22Rv1 (cell line): ENCODE results near the gene CHST1.

Source experiments
- H3K27ac ChIP-seq: fragments of 450-650 bp; 2 replicates; pipeline ENCODE4 v1.5.1; 2017
- ZFX ChIP-seq: fragments of 450-650 bp; IDR thresholded peaks from 2 replicates; pipeline ENCODE4 v1.6.1; 2017; ENCODE audit warnings: antibody characterized with exemption, borderline replicate concordance
- TF ChIP-seq, protein P1 (sequence below): fragments of 450-650 bp; IDR thresholded peaks from 2 replicates; pipeline ENCODE4 v1.5.1; 2017; ENCODE audit warnings: mild to moderate bottlenecking

Gene CHST1

DNA sequence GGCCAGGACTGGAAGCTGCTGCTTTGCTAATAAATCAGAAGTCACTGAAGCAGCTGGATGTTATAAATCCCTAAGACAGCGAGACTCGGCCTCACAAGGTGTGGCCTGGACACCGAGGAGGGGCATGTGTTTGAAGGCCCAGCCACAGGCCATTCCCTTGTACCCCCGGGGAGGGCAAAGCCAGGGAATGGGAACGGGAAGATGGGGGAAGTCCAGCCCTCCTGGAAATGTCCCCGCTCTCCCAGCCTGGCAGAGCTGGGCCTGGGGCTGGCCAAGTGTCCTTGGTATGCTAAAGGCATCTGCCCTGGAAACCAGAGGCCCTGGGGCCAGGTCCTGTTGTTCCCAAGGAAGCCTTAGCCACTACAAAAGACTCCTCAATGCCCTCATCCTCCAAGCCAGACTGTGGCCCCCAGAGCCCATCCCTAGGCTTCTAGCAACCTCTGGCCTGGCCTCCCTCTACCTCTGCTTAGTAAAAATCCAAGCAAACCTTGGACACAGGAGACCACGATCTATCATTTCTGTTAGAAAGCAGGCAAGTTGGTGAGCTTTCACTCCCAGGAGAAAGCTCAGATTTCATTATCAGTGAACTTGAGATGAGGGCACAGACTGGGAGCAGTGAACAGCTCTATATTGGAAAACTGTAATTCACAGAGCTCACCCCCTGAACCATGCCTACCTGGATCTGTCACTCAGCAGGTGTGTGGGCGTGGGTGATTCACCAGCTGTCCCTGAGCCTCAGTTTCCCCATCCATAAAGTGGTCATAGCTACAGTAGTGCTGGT lies 11.0 kb downstream of the CHST1 start:
- no peak overlapping the region for H3K27ac ChIP-seq
- TF ChIP-seq, protein P1, sequence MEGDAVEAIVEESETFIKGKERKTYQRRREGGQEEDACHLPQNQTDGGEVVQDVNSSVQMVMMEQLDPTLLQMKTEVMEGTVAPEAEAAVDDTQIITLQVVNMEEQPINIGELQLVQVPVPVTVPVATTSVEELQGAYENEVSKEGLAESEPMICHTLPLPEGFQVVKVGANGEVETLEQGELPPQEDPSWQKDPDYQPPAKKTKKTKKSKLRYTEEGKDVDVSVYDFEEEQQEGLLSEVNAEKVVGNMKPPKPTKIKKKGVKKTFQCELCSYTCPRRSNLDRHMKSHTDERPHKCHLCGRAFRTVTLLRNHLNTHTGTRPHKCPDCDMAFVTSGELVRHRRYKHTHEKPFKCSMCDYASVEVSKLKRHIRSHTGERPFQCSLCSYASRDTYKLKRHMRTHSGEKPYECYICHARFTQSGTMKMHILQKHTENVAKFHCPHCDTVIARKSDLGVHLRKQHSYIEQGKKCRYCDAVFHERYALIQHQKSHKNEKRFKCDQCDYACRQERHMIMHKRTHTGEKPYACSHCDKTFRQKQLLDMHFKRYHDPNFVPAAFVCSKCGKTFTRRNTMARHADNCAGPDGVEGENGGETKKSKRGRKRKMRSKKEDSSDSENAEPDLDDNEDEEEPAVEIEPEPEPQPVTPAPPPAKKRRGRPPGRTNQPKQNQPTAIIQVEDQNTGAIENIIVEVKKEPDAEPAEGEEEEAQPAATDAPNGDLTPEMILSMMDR: no peak
- no peak for TF ChIP-seq ZFX

DNA sequence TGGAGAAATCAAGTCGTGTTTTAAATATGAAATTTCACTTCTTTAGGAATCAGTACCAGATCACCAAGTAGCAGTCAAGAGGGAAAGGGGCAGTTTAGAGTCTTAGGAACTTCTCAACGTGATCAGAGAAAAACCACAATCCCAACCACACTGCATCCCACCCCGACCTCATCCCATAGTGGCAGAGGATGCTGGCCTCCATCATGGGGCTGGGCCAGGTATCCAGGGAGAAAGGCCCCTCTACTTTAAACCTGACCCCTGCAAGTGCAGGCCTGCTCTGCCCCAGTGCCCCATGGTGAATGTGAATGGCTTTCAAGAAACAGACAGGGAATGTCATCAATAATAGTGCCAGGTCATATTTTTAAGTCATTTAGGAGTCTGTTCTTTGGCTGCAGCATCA lies 12.1 kb downstream of the CHST1 start:
- H3K27ac ChIP-seq: no peak overlapping the region
- no peak for TF ChIP-seq ZFX
- TF ChIP-seq, protein P1: no peak

DNA sequence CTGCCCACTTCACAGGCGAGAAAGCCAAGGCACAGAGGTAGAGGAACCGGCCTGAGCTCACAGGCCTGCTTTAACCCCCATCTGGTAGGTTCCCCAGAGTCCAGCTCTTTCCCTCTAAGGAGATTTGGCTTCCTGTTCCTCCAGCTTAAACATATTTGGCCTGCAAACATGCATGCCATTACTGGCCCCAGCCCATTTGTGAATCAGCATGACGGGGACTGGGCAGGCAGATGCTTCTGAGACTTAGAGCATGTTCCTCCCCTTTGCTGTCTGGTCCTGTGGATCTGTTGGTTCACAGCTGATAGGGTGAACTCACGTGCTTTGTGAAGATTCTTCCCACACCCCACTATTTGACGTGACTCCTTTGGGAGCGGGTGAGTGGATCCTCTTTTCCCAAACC lies 12.6 kb downstream of the CHST1 start:
- H3K27ac ChIP-seq: no peak overlapping the region
- TF ChIP-seq, protein P1: no peak
- TF ChIP-seq ZFX: no peak

DNA sequence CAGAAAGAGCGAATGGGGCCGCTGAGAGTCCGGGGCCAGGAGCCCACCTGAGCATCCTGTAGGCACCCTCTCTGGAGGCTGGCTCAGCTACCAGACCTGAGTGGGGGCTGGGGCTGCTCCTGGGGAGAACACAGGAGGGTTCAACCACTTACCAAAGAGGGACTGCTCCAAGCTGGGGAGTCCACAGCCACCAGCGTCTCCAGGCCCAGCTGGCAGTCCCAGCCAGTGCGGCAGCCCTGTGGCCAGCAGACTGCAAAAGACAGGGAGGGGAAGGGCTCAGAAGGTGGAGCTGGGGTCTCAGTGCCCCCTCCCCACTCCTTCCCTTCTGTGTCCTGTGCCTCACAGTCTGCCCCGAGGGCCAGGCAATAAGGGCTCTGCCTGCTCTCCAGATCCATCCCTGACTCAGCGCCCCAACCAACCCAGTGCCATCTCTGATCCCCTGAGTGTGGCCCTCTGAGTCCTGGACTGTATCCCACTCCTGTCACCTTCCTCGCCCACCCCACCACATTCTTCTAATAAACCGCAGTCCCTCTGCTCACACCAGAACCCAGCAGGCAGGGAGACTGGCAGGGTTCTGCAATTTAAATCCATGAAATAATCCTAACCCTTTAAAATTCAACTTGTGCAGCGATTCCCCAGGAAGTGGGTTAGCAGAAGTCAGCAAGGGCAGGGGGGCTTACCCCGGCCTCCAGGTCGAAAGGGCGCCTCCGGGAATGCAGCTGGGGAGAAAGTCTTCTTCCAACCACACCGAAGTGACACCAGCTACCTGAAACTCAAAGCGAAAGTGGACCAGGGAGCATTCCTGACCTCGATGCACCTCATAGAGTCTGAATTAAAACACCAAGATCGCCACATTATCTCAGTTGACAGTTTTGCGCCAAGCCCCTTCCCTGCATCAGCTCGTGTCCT lies 13.3 kb downstream of the CHST1 start:
- H3K27ac ChIP-seq: no peak overlapping the region
- TF ChIP-seq, protein P1: no peak
- no peak for TF ChIP-seq ZFX

DNA sequence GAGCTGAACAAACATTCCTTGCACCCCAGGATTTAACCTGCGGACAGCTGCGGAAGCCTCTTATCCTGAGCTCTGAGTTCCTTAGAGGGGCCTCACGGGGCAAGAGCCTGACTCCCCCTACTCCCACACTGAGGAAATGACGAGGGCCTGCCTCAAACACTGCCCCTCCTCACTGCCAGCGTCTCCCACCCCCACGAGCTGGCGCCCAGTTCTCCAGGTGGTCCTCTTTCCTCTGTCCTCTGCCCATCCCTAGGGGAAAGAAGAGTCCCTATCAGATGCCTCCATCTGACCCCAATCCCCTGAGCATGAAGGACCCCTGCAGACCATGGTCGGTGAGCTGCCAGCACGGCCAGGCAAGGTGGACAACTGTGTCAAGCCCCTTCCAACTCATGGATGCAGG lies 14.3 kb downstream of the CHST1 start:
- no peak overlapping the region for H3K27ac ChIP-seq
- TF ChIP-seq ZFX: no peak
- TF ChIP-seq, protein P1: no peak

DNA sequence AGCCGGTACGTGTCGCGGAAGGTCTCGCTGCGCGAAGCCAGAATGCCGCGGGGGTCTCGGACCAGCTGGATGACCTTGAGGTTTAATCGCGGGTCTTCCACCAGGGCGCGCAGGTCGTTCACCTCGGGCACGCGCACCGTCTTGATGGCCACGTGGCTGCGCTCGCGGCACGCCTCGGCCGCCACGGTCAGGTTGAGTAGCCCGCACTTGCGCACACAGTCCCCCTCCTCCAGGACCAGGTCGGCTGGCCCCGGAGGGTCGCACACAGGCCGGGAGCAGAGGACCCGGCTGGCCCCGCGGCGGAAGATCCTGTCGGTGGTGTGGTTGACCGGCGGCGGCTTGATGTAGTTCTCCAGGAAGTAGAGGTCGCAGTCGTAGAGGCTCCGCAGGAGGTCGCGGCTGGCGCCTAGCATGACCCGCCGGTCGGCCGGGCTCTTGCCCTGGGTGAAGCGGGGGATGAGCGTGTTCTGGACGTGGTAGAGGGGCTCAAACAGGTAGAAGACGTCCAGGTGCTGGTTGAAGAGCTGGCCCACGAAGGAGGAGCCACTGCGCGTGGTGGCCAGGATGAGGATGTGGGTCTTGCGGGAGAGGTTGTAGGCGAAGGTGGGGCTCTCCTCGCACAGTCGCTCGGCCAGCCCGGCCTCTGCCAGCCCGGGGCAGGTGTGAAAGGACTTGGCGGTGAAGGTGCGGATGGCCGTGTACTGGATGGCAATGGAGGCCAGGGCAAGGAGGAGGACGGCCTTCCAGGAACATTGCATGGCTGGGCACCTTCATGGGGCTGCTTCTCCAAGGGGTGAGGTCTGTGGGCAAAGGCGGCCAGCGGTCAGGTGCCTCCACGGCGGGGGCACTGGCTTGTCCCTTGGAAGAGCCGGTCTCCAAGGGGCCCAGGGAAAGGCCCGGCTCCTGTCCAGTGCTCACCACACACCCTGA lies 15.0 kb downstream of the CHST1 start:
- TF ChIP-seq, protein P1: no peak
- no peak for TF ChIP-seq ZFX
- no peak overlapping the region for H3K27ac ChIP-seq
